GM12878 (cell line): ENCODE data around the gene FHIP1B. TPM values are rescaled to one million over a fixed set of nuclear protein-coding genes. Genes with fewer than 3 reads are reported as not detected.

Experiments used
- ATAC-seq: fragments of 200-7000 bp; cut with Tn5 transposase; 3 replicates; pipeline ENCODE4 v1.9.1; 2020; ENCODE audit warnings: mild to moderate bottlenecking, moderate library complexity
- BruUV-seq: library from RNA; stranded (reverse); fragments of 400-500 nt; replicated peaks from 2 replicates; lab custom pipeline; 2021; lab: Mats Ljungman, UMichigan
- CTCF ChIA-PET: fragments of 300-600 bp; sonication (Branson Sonifier 250); formaldehyde crosslinking; extraction: SDS; loops from one replicate; lab custom pipeline; 2021; ENCODE audit warnings: inconsistent platforms; lab: Yijun Ruan, JAX
- POLR2A ChIA-PET: fragments of 350-600 bp; formaldehyde crosslinking; extraction: SDS; loops from one replicate; lab custom pipeline; 2021; ENCODE audit warnings: inconsistent platforms; lab: Charles Lee
- RAD21 ChIA-PET: fragments of 300-600 bp; sonication (Branson Sonifier 250); formaldehyde crosslinking; loops from one replicate; lab custom pipeline; 2023; ENCODE audit warnings: antibody characterized with exemption; ENCODE audit not compliant: unreplicated experiment; lab: Charles Lee
- SMC1A ChIA-PET: fragments of 300-600 bp; sonication (Branson Sonifier 250); formaldehyde crosslinking; loops from one replicate; lab custom pipeline; 2023; ENCODE audit not compliant: unreplicated experiment, uncharacterized antibody; lab: Charles Lee
- DNase-seq: peaks from one replicate; pipeline ENCODE4 v3.0.0-alpha.2; 2011; ENCODE audit warnings: low read depth, low spot score
- FAIRE-seq: peaks from 3 replicates; lab custom pipeline; 2011; peaks lifted over from hg19 to GRCh38; lab: Jason Lieb, UNC
- H2AFZ ChIP-seq: 2 replicates; pipeline ENCODE4 v1.6.0; 2011; ENCODE audit warnings: low read depth, low read length, control low read depth; ENCODE audit not compliant: control insufficient read depth
- H3K27ac ChIP-seq: 2 replicates; pipeline ENCODE4 v1.5.1; 2011; ENCODE audit warnings: control low read depth; ENCODE audit not compliant: control insufficient read depth, insufficient read depth
- H3K27me3 ChIP-seq, 2 experiments: replicated peaks in 1 of 2; 2 replicates each; pipeline versions ENCODE4 v1.6.0 to v1.6.1; 2011; ENCODE audit warnings: low read length in 1 of 2; ENCODE audit not compliant: control insufficient read depth in 2 of 2, insufficient read depth in 2 of 2
- H3K36me3 ChIP-seq, 2 experiments: 2 replicates each; pipeline ENCODE4 v1.5.1; 2011; ENCODE audit warnings: low read length in 1 of 2; ENCODE audit not compliant: control insufficient read depth in 2 of 2, insufficient read depth in 2 of 2
- H3K4me1 ChIP-seq: 2 replicates; pipeline ENCODE4 v1.6.1; 2011; ENCODE audit warnings: mild to moderate bottlenecking, low read length, moderate library complexity, mixed read lengths; ENCODE audit not compliant: control insufficient read depth, insufficient read depth
- H3K4me2 ChIP-seq: 2 replicates; pipeline ENCODE4 v1.6.0; 2011; ENCODE audit warnings: control low read depth; ENCODE audit not compliant: control insufficient read depth, insufficient read depth
- H3K4me3 ChIP-seq: fragments of 200-600 bp; sonication (generic); 2 replicates; pipeline ENCODE4 v1.5.1; 2016
- H3K79me2 ChIP-seq: 2 replicates; pipeline ENCODE4 v1.6.0; 2011; ENCODE audit warnings: low read length; ENCODE audit not compliant: control insufficient read depth, insufficient read depth
- H3K9ac ChIP-seq: 2 replicates; pipeline ENCODE4 v1.8.0; 2011; ENCODE audit warnings: low read length, control low read depth, mixed read lengths; ENCODE audit not compliant: control insufficient read depth, insufficient read depth
- H3K9me3 ChIP-seq: replicated peaks from 3 replicates; pipeline ENCODE4 v1.5.1; 2011; ENCODE audit warnings: mild to moderate bottlenecking, low read length; ENCODE audit not compliant: control insufficient read depth, insufficient read depth
- H4K20me1 ChIP-seq: 2 replicates; pipeline ENCODE4 v1.6.0; 2011; ENCODE audit not compliant: control insufficient read depth, insufficient read depth
- CREB1 ChIP-seq: IDR thresholded peaks from 2 replicates; pipeline ENCODE4 v1.6.1; 2012; ENCODE audit warnings: low read depth, mild to moderate bottlenecking, inconsistent platforms
- FOS ChIP-seq: IDR thresholded peaks from 3 replicates; pipeline ENCODE4 v1.6.1; 2011; ENCODE audit warnings: borderline replicate concordance; ENCODE audit not compliant: insufficient read length; ENCODE audit errors: extremely low read depth
- MEF2B ChIP-seq: fragments of 450-650 bp; IDR thresholded peaks from 2 replicates; pipeline ENCODE4 v1.6.1; 2018; ENCODE audit warnings: mild to moderate bottlenecking, moderate library complexity; ENCODE audit not compliant: partially characterized antibody, poor library complexity, severe bottlenecking
- MXI1 ChIP-seq: fragments of 150-350 bp; IDR thresholded peaks from 2 replicates; pipeline ENCODE4 v1.6.1; 2011; ENCODE audit warnings: low read depth, mild to moderate bottlenecking, inconsistent platforms, low read length, improper control_type of control experiment
- POLR2A ChIP-seq: IDR thresholded peaks from 2 replicates; pipeline ENCODE4 v1.6.1; 2011; ENCODE audit warnings: low read depth, mild to moderate bottlenecking, low read length
- REST ChIP-seq: IDR thresholded peaks from 2 replicates; pipeline ENCODE4 v1.6.1; 2012; ENCODE audit warnings: mild to moderate bottlenecking, low read depth, low read length
- RFX5 ChIP-seq: IDR thresholded peaks from 2 replicates; pipeline ENCODE4 v1.6.1; 2011; ENCODE audit warnings: low read depth, low read length, improper control_type of control experiment
- RUNX3 ChIP-seq: IDR thresholded peaks from 2 replicates; pipeline ENCODE4 v1.6.1; 2012; ENCODE audit warnings: low read length, inconsistent platforms
- SIN3A ChIP-seq: IDR thresholded peaks from 2 replicates; pipeline ENCODE4 v1.6.1; 2012; ENCODE audit warnings: low read depth, low read length, improper control_type of control experiment
- SMC3 ChIP-seq: IDR thresholded peaks from 2 replicates; pipeline ENCODE4 v1.6.1; 2011; ENCODE audit warnings: low read length, improper control_type of control experiment, borderline replicate concordance
- USF1 ChIP-seq: IDR thresholded peaks from 2 replicates; pipeline ENCODE4 v1.6.1; 2011; ENCODE audit warnings: borderline replicate concordance, low read depth, mild to moderate bottlenecking, moderate library complexity, mixed read lengths, low read length; ENCODE audit not compliant: insufficient read depth; ENCODE audit errors: extremely low read length
- USF2 ChIP-seq: IDR thresholded peaks from 2 replicates; pipeline ENCODE4 v1.6.1; 2011; ENCODE audit warnings: low read depth, low read length, improper control_type of control experiment, borderline replicate concordance
- WRNIP1 ChIP-seq: IDR thresholded peaks from 2 replicates; pipeline ENCODE4 v1.6.1; 2011; ENCODE audit warnings: low read depth, low read length, improper control_type of control experiment, borderline replicate concordance
- ZBTB40 ChIP-seq: fragments of 450-650 bp; IDR thresholded peaks from 2 replicates; pipeline ENCODE4 v1.6.1; 2016; ENCODE audit warnings: mild to moderate bottlenecking, moderate library complexity, borderline replicate concordance
- ZNF207 ChIP-seq: fragments of 450-650 bp; IDR thresholded peaks from 2 replicates; pipeline ENCODE4 v1.6.1; 2014; ENCODE audit warnings: antibody characterized with exemption, mild to moderate bottlenecking, borderline replicate concordance
- ZNF24 ChIP-seq: fragments of 450-650 bp; IDR thresholded peaks from 2 replicates; pipeline ENCODE4 v1.6.1; 2017; ENCODE audit warnings: antibody characterized with exemption, mild to moderate bottlenecking
- WGBS: methylation state at CpG from one replicate; pipeline ENCODE4 v1.1.6; 2016; ENCODE audit warnings: low lambda C conversion rate; ENCODE audit not compliant: insufficient replicate concordance, insufficient coverage; ENCODE audit errors: missing lambda C conversion rate; 5-methylcytosine and 5-hydroxymethylcytosine counted together
- in situ Hi-C: fragments of 300-500 bp; cut with MboI; formaldehyde crosslinking; loops from 9 replicates; pipeline ENCODE4 v1.14.3; 2018; ENCODE audit warnings: mixed read lengths
- intact Hi-C: fragments of 100-400 bp; cut with micrococcal nuclease; formaldehyde crosslinking; loops from one replicate; pipeline ENCODE4 v1.14.2; 2022; ENCODE audit not compliant: unreplicated experiment
- polyA plus RNA-seq, 11 experiments: library from polyadenylated mRNA; depleted of rRNA in 4 of 11; unstranded in 6 of 11; stranded (reverse) in 5 of 11; fragments of >200 nt; fragmentation: Nextera tagmentation in 4 of 11; fragmentation: Illumina TruSeq in 1 of 11; extraction: Ambion mirVana in 4 of 11; extraction: Trizol in 1 of 11; gene quantifications; 1 replicate in 1 of 11; 2 replicates in 10 of 11; pipeline versions ENCODE4 v1.2.1 to v1.2.3, GENCODE V29; 2011 to 2016; ENCODE audit warnings: inconsistent platforms in 2 of 11, missing spikeins in 2 of 11, low read depth in 1 of 11
- total RNA-seq, 4 experiments: library from RNA; depleted of rRNA in 3 of 4; stranded (reverse); fragments of >200 nt in 3 of 4; fragmentation: Illumina TruSeq in 1 of 4; extraction: Trizol in 1 of 4; gene quantifications; 2 replicates each; pipeline versions ENCODE4 v1.2.1 to v1.2.3, GENCODE V29; 2013 to 2021

Gene FHIP1B
- total and polyA plus RNA-seq, 10 of the 15 experiments (the other 5 are each of a cell fraction or from before 2014, with no cell fraction given), result 0.90 to 28.1 (median 11.1) TPM

- Histone ChIP-seq H4K20me1 (no peaks in the 10 kb centered on the region), H3K27ac (no peak overlapping the region), H3K79me2 (peaks cover 2% of the 10 kb centered on the region), H2AFZ (no peak overlapping the region), H3K4me3 (no peak overlapping the region), H3K27me3 (no peaks in the 10 kb centered on the region), H3K9ac (no peak overlapping the region), H3K4me2 (no peak overlapping the region), H3K9me3 (no peaks in the 10 kb centered on the region; the same call in 2 of the 3 replicates), H3K36me3 (peaks cover 15 to 17% of the 10 kb centered on the region in 2 experiments), H3K4me1 (no peaks in the 10 kb centered on the region; the same call in 1 of the 2 replicates)
- POLR2A ChIA-PET, result interaction anchor here (1.5 kb wide), 1 partner anchor 10 kb away, joined by 3 read pairs; no protein-coding TSS in a partner anchor
- WGBS, result 100% methylated on average over 3 of the region's 3 CpGs
- intact Hi-C loops, result no loop called here
- SMC1A ChIA-PET, result interaction anchor here (0.6 to 1.4 kb wide), 2 partner anchors 8 to 169 kb away, joined by 3 to 5 read pairs; no protein-coding TSS in a partner anchor
- BruUV-seq, result no TSS peak
- in situ Hi-C loops, result no loop called here
- FAIRE-seq (no peak), ATAC-seq (no peak), DNase-seq (no peak)
- CTCF ChIA-PET, result interaction anchor here (1.5 kb wide), 1 partner anchor 127 kb away, joined by 3 read pairs; no protein-coding TSS in a partner anchor
- RAD21 ChIA-PET, result no interaction called here
- no peak for TF ChIP-seq ZNF24
- TF ChIP-seq WRNIP1, result no peak
- no peak for TF ChIP-seq FOS
- no peak for TF ChIP-seq CREB1
- TF ChIP-seq RUNX3, result no peak
- TF ChIP-seq MXI1, result no peak
- no peak for TF ChIP-seq ZBTB40
- TF ChIP-seq POLR2A, result no peak
- no peak for TF ChIP-seq RFX5
- no peak for TF ChIP-seq SMC3
- no peak for TF ChIP-seq MEF2B
- no peak for TF ChIP-seq SIN3A
- no peak for TF ChIP-seq ZNF207
- TF ChIP-seq USF2, result no peak
- TF ChIP-seq USF1, result no peak
- no peak for TF ChIP-seq REST
Observed at GRCh38 chr11:6224421-6224820, 10.0 kb downstream of the FHIP1B start.
